Measurements from ENCODE around the gene HTRA3. TPM values are rescaled to one million over a fixed set of nuclear protein-coding genes. Genes with fewer than 3 reads are reported as not detected.
"Not testable (repeated sequence)": the region's sequence is repeated elsewhere in the genome, so short reads cannot be mapped to it uniquely, and the experiment has no call there.

Gene HTRA3
- total RNA-seq, 1 experiment from 2014 or later = 116 TPM

GRCh38 chr4:8341691-8342090, 72.1 kb downstream of the HTRA3 start:
- no peak for DNase-seq (ENCODE audit: low read depth)

- no peak for DNase-seq (ENCODE audit: low read depth)
These were observed 73.2 kb downstream of the HTRA3 start for GRCh38 chr4:8342651-8343261.

DNA sequence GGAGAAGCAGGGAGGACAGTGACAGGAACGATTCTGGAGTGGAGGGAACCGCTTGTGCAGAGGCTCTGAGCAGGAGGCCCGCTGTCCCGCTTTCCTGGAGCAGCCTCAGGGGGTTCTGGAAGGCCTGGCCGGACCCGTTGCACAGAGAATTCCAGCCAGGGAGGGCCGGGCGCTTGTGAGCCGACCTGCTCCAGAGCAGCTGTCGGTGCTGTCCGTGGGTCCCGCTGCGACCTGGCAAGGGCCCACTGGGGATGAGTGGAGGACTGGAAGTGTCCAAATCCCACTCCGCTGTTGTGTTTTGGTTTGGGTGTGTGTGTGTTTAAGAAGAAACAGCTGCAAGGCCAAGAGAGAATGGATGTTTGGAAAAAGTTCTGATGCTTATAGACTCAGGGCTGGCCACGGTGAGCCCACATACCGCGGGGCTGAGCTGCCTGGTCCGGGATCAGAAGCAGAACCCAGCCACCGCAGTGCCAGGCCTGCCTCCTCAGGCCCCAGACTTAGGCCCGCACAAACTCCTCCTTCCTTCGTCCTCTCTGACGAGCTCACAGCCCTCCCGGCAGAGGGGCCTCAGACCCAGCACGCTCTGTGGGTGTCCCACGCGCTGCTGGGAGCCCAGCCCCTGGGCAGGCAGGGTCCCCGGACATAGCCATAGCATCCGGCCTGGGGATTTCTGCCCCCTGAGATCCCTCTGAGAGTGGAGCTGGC, 73.9 kb downstream of the HTRA3 start:
- no peak for DNase-seq (ENCODE audit: low read depth)

GRCh38 chr4:8343967-8344331, 74.4 kb downstream of the HTRA3 start:
- DNase-seq (ENCODE audit: low read depth) = no peak

- DNase-seq (ENCODE audit: low read depth) = peak; percentile 40
These were observed 74.8 kb downstream of the HTRA3 start for GRCh38 chr4:8344377-8344776.

- no peak for DNase-seq (ENCODE audit: low read depth)
These were observed 75.7 kb downstream of the HTRA3 start for GRCh38 chr4:8345053-8345945.

DNA sequence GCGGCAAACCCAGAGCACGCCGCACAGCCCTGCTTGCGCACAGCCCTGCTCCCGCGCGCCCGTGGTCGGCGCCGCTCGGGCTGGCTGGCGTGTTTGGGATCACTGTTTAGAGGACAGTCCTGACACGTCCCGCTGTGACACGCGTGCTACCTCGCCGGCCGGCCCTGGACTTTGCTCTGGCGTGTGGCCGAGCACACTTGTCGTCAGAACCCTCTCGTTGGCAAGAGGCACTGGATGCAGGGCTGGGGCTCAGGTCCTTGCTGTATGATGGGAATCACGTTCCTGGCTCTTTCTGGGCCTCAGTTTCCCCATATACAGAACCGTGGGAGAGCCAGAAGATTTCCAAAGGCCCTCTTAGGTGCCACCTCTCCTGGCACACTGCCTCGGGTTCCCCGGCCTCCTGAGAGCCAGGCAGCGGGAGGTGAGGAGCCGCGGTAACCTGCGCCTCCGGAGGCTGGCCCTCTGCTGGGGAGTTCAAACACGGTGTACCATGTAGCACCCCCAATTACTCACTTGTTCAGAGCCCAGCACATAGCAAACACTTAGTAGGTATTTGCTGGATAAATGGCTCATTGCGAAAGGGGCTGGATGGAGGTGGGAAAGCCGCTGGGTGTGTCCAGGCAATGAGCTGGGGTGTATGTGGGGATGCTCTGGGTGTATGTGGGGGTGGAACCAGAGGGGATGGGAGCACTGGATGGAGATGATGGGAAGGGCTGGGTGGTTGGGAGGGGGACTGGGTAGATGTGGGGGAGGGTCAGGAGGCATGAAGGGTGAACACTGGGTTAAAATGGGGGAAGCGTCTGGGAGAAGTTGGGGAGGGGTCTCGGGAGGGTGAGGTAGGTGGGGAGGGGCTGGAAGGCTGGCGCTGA, 76.6 kb downstream of the HTRA3 start:
- DNase-seq (ENCODE audit: low read depth) = no peak

DNA sequence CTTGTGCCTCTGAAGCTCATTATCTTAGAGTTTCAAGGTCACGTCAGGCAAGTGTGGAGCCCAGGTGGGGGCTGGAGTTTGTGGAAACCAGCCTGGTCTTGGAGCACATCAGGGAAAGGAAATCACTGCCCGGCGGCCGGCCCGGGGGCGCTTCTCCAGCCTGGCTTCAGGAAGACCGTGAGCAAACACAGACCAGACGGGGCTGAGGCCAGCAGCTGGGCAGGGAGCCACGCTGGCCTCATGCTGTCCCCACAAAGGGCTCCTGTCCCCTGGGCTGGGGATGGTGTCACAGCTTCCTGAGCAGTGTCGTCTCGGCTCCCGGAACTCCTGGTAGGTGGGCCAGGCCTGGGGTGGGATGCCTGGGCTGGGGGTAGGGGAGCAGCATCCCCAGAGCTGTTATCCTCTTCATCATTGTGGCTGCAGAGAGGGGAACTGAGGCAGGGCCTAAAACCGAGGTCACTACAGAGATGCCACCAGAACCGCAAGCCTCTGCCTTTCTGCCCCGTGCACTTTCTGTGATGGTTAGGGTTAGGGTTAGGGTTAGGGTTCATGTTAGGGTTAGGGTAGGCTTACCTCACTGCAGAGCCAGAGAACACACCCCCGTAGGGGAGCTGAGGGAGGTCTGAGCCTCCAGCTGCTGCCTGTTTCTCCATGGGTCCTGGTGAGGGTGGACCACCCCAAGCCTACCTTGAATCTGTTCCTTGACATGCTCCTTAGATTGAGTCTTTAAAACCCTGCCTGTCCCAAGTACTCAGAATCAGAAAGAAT, 77.5 kb downstream of the HTRA3 start:
- no peak for DNase-seq (ENCODE audit: low read depth)

DNA sequence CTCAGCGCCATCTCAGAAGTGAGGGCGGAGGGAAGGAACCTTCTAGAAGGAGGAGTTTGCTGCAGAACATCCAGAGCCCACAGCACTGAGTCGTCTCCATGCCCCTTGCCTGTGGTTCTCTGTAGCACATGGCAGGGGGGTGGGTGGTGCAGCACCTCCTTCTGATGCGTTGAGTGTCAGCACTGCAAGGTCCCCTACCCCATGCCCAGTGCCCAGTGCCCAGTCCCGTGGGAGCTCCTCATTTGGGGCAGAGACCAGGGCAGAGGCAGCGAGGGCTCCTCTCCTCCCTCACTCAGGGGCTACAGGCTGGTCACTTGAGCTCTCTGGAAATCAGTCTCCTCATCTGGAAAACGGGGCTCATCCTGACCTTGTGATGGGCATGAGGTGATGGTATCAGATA, 78.1 kb downstream of the HTRA3 start:
- no peak for DNase-seq (ENCODE audit: low read depth)

DNA sequence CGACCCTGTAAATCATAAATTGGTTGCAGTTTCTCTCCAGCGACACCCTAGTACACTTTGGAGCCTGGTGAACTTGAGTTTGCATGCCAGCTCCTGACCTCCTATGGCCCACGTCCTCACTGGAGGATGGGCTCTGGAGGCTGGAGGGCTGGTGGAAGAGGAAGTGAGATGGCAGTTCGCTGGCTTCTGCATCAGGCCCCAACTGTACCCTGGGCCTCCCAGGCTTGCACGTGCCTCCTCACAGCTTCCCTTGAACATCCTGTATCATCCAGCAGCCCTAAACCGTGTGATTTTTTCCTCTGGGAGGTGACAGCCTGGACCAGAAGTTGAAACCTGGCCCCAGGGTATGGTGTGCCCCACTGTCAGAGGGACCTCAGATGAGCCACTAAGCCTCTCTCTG, 78.5 kb downstream of the HTRA3 start:
- DNase-seq (ENCODE audit: low read depth) = no peak

DNA sequence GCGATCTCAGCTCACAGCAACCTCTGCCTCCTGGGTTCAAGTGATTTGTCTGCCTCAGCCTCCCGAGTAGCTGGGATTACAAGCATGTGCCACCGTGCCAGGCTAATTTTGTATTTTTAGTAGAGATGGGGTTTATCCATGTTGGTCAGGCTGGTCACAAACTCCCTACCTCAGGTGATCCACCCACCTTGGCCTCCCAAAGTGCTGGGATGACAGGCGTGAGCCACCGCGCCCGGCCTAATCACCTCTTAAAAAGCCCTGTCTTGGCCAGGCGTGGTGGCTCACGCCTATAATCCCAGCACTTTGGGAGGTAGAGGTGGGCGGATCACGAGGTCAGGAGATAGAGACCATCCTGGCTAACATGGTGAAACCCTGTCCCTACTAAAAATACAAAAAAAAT, 79.7 kb downstream of the HTRA3 start:
- not testable (repeated sequence) for DNase-seq (ENCODE audit: low read depth)

DNA sequence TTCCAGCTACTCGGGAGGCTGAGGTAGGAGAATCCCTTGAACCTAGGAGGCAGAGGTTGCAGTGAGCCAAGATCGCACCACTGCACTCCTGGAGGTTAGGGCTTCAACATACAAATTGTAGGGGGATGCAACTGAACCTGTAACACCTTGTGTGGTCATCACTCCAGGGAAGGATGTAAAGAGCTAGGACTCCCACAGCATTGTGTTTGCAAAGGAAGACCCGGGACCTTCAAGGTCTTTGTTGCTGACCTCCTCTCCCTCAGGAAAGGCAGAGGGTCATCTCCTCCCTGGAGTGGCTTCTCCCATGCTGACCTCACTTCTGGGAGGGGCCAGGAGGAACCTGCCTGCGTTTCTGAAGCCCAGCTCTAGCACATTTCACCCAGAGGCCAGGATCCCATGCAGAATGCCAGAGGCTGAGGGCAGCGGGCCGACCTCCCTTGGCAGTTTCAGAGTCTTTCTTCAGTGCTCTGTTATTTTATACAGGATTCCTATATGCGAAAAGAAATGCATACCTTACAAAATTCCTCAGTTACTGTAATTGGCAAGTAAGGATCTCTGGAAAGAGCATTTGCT, 80.2 kb downstream of the HTRA3 start:
- DNase-seq (ENCODE audit: low read depth) = no peak

DNA sequence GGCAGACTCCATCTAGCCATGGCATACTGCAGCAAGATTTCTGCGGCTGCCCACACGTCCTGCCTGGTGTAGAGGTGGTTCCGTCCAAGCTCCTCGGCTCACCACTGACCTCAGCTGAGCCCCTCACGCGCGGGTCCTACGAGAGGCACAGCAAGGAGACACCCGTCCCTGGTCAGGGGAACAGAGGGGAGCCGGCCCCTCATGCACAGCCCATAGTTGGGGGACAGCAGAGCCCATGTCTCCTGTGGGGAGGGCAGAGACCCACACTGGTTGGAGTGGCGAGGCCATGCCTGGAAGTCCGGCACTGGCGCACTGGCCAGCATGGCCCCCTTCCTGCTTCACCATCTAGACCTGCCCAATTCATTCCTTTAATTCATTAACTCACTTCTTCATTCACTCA, 80.8 kb downstream of the HTRA3 start:
- DNase-seq (ENCODE audit: low read depth) = no peak

DNA sequence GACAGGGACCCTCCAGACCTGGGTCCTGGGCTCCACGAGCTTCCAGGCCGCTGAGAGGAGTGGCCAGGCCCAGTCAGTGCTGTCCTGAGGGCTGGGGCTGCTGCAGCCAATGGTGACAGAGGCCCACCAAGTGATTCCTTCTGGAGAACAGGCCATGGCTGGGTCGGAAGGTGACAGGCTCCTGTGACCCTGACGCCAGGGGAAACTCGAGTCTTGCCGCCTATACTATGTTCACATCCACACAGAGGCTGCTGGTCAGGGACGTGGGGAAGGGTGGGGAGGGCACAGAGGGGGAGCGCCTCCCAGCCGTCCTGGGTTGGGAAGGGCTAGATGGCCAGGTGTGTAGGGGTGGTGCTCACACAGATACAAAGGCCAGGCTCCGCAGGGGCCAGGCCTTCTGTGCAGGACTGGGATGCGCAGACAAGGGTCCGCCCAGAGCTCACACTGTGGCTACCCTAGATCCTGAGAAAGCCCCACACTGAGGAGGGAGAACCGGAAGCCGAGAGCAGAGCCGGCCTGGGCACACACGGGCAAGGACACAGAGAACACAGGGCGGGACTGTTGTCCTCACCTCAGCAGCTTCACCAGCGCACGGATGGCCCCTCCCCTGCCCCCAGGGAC, 81.4 kb downstream of the HTRA3 start:
- no peak for DNase-seq (ENCODE audit: low read depth)

DNA sequence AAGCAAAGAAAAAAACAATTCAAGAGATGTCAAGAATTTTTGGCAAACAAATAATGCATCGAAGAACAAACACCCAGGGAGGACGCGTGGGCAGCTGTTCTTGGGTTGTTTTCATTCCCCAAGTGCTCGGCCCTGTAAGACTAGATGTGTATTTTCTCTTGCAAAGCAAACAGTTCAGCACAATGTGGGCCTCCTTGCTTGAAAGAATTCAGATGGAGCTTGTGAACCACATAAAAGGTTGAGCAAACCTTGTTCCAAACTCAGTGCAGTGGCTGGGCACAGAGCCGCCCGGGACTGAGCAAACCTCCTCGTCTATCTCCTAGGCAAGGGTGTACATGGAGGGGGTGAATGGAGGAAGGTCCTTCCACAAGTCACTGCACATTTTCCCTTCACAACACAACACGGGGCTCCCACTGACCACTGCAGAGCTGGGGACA, 82.4 kb downstream of the HTRA3 start:
- peak; percentile 69 for DNase-seq (ENCODE audit: low read depth)

DNA sequence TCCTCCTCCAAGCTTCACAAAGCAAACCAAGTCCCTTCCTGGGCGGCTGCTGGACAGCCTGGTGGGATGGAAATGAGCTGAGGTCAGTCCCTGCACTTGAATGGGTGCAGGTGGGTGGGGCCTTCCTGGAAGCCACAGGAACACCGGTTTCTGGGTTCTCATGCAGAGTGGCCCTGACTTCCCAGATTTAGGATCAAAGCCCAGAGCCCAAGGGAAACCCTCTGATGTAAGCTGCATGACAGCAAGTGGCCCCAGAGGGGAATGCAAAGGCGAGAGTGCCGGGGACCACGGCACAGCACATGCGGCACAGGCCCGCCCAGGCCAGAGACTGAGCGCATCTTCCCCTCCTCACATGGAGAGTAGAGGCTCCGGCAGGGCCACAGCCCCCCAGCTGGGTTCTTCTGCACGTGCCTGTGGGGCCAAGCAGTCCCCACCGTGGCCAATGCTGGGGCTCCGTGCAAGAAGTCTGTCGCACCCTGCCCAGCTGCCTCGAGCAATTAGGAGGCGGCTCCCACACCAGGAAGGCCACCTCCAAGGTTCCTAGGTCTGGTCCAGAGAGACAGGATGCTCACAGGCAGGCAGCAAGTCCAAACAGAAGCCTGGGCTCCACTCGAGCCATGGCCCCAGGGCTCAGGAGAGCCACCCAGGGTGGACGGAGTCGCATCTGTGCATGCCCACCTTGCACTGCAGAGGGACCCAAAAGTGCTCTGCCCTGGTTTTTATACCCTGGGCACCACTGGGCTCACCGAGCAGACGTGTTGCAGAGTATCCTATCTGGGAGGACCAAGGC, 83.0 kb downstream of the HTRA3 start:
- DNase-seq (ENCODE audit: low read depth) = no peak

DNA sequence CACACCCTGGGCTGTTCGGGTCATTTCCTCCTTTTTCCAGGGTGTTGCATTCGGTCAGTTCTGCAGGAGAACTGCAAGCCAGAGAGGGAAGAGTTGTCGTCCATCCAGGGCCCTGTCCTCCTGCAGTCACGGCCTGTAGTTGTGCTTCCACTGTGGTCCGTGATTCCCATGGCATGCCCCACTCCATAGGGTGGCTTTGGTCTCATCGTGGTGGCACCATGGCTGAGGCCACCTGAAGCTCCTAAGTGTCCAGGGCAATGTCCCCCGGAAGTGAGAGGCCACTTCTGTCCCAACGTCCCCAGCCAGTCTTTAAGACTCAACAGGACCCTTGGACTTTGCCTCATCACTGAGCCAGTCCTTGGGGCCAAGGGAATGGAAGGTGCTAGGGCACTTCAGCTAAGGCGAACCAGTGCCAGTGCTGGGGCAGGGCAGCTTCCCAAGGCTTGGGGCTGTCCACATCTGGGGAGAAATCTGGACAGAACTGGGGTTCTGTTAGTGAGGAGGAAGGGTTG, 83.7 kb downstream of the HTRA3 start:
- DNase-seq (ENCODE audit: low read depth) = no peak

DNA sequence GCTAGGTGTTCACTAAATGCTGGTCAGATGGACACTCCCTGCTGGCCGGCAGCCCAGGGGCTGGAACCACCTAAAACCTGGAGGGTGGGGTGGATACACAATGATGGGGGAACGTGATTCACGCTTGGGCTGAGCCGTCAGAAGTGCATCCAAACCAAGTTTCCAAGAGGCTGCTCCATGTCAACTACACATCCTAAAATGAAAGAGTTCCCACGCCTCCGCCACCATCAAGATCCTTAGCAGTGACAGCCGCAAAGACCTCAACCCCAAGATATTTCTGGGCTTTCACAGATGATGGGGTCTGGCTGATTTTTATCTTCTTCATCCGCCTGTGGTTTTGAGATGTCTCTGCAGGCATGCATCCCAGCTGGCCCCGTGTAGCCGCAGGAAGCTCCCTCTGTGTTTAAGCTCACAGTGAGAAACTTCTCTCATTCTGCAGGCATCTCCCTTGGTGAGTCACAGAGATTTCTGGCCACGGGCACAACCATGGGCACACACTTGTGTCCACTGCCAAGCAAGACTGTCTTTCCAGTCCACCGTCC, 84.4 kb downstream of the HTRA3 start:
- DNase-seq (ENCODE audit: low read depth) = peak; percentile 90

DNA sequence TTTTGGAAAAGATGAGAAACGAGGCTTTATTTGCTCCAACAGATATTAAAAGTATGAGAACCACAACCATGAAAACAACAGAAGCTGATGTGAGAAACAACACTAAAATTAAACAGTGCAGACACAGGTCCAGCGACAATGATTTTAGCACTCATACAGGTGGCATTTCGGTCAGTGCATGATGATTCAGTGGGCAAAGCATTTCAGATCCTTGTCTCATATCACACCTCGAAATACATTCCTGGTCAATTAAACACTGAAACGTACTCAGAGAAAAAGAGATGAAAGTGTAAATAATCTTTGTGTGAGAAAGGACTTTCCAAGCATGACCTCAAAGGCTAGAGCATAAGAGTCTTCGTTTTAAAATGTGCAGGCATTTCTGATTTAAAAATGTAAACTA, 85.8 kb downstream of the HTRA3 start:
- DNase-seq (ENCODE audit: low read depth) = no peak

All from LHCN-M2 (cell line).